ENCODE results near the gene CD44. TPM values are rescaled to one million over a fixed set of nuclear protein-coding genes. Genes with fewer than 3 reads are reported as not detected.

The CD44 gene
- total RNA-seq, 2 donors from 2014 or later = 321 to 613 TPM

DNA sequence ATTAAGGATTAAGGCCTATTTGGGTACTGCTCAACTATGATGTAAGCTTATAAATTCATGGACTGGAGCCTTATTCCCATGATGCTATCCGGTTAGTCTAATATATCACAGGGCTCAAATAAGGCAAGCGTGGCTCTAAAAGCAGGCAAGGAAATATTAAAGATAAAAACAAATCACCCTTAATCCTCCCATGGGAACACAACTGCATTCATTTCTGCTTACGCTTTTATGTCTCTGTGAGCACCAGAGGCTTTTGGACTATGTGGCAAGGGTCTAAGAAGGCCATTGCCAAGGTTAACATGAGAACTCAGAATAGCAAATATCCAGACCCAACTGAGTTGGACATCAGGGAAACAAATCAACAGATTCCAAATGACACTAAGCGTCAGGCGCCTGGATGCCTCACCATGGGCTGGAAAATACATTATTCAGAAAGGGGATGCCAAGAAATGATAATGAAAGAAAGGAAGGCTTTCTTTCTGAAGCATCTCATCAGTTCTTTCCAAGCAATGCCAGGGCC, 142.3 kb downstream of the CD44 start:
- DNase-seq (ENCODE audit: low spot score) (no peak), ATAC-seq (ENCODE audit: insufficient number of reproducible peaks, low FRiP score, low read depth) (peak; percentile 42)
- TF ChIP-seq, protein P1, sequence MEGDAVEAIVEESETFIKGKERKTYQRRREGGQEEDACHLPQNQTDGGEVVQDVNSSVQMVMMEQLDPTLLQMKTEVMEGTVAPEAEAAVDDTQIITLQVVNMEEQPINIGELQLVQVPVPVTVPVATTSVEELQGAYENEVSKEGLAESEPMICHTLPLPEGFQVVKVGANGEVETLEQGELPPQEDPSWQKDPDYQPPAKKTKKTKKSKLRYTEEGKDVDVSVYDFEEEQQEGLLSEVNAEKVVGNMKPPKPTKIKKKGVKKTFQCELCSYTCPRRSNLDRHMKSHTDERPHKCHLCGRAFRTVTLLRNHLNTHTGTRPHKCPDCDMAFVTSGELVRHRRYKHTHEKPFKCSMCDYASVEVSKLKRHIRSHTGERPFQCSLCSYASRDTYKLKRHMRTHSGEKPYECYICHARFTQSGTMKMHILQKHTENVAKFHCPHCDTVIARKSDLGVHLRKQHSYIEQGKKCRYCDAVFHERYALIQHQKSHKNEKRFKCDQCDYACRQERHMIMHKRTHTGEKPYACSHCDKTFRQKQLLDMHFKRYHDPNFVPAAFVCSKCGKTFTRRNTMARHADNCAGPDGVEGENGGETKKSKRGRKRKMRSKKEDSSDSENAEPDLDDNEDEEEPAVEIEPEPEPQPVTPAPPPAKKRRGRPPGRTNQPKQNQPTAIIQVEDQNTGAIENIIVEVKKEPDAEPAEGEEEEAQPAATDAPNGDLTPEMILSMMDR (IDR thresholded peaks at IDR 0.05) = no peak
- no peak overlapping the region for H3K4me3 ChIP-seq
- no peaks in the 10 kb centered on the region for H3K36me3 ChIP-seq
- H3K27me3 ChIP-seq (replicated peaks; ENCODE audit: insufficient read depth) = no peaks in the 10 kb centered on the region
- H3K9me3 ChIP-seq = no peaks in the 10 kb centered on the region
- H3K4me1 ChIP-seq (ENCODE audit: control insufficient read depth in 1 of 2, low read depth in 2 of 2) = peaks cover under 1 to 36% of the 10 kb centered on the region in 2 donors
- H3K27ac ChIP-seq = peak overlapping the region; percentile 71 to 76

Other genes with a start within 250 kb of the CD44 start
- 10 to 100 TPM; 16.9 to 25.0 TPM for gene APIP, start 222.8 kb upstream of the CD44 start, total RNA-seq
- gene PDHX, start 222.6 kb upstream of the CD44 start, total RNA-seq = 10 to 100 TPM; 19.8 to 27.5 TPM

All from thoracic aorta (tissue), 2 donors.